CD4-positive, alpha-beta T cell treated with Interleukin-21 for 1 hour (primary cell): ENCODE results near the gene ELMO1.

Experiments used
- DNase-seq: peaks from one replicate; pipeline ENCODE4 v3.0.0-alpha.2; 2020

ELMO1 gene

GRCh38 chr7:37112218-37112617 is 336.4 kb downstream of the ELMO1 start:
- no peak for DNase-seq

- DNase-seq = no peak
Observed at GRCh38 chr7:37111459-37111858, 337.2 kb downstream of the ELMO1 start.

GRCh38 chr7:37110660-37111424 is 337.8 kb downstream of the ELMO1 start:
- no peak for DNase-seq

- no peak for DNase-seq
Observed at GRCh38 chr7:37109843-37110242, 338.8 kb downstream of the ELMO1 start.

DNA sequence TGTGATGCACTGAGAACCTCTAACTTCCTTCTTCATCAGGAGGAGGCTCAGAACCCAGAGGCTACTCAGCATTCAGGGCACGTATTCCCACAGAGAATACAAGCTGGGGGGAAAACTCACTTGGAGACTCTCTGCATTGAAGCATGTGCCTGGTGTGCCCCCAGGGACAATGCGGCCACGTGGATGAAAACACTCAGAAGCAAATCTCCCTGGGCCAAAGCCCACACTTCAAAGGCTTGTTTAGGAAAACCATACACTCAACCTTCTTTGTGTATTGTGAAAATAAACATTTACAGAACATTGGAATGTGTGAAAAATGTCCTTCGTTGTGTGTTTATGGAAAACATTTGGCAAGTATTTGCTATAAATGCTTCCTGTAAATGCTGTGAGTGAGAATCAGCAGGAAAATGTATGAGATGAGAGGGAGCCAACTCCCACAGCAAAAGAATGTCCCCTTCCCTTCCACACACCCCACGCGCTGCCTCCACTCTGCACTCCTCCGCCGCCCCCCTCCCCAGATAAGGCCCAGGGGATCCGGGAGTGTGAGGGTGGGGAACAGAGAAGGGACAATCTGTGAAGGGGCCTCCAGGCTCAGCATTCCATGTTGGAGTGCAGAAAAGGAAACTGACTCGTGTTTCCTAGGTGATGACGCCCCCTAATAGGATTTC is 339.5 kb downstream of the ELMO1 start:
- no peak for DNase-seq

- no peak for DNase-seq
Observed at GRCh38 chr7:37108615-37109014, 340.0 kb downstream of the ELMO1 start.

DNA sequence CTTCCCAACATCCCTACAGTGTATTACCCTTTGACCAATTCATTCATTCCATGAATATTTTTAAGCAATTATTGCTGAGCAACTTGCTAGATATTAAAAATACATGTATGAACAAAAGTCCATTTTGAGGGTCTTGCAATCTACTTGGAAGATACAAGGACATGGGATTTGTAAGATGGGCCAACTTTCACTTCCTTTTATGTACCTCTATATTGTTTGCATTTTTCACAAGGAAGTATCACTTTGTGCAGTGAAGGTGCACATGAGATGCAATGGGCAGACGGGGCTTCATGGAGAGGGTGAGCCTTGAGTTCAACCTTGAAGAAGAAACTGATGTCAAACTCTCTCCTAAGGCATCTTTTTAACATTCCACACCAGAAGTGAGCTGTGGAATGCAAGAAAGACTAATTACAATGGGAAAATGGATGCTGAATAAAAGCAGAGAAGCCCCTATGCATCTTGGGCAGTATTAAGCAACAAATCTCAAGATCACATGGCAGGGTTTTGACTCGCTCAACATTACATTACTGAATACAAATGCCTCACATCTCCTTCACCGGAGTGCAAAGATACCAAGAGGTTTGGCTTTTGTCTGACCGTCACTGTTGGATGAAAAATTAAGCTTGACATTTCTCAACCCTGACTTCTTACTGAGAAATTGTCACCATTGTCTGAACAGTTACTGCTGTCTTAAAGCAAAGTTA is 341.5 kb downstream of the ELMO1 start:
- no peak for DNase-seq

DNA sequence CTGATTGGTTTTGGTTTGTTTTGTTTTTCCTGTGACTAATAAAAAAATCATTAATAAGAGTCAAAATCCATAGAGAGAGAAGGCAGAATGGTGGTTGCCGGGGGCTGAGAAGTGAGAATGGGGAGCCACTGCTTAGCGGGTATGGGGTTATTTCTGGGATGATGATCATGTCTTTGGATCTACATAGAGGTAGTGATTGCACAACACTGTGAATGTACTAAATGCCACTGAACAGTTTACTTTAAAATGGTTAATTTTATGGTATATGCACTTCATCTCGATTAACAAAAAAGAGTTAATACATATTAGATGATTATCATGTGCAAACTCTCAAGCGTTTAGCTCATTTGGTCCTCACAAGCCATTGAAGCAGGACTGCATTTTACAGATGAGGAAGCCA is 342.9 kb downstream of the ELMO1 start:
- no peak for DNase-seq

DNA sequence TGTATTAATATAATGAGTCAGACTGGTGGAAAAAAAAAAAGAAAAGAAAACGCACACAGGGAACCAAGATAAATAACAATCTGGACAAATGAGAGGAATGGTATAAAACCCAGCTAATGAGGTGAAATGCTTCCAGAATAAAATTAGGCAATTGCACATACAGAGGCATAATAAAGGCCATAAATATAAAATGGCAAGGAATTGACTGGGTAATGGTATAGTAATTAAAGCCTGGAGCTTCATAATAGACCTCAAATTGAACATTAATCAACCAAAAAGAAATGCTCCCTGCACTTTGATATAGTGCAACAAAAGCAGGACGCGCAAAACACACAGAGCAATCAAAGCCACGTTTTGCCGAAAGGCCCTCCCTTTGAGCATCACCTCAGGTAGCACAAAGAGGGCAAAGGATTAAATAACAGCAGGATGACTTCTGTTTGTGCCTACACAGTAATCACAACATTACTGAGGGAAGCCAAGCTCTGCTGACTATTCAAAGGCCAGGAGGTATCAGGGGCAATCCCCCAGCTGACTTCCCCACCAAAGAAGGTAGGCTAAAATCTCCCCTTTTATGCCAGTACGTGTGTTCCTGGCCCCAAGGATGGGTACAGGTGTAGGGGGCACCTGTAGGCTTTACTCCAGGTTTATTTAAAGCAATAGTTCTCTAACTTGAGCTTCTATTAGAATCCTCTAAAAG is 343.7 kb downstream of the ELMO1 start:
- DNase-seq = no peak

DNA sequence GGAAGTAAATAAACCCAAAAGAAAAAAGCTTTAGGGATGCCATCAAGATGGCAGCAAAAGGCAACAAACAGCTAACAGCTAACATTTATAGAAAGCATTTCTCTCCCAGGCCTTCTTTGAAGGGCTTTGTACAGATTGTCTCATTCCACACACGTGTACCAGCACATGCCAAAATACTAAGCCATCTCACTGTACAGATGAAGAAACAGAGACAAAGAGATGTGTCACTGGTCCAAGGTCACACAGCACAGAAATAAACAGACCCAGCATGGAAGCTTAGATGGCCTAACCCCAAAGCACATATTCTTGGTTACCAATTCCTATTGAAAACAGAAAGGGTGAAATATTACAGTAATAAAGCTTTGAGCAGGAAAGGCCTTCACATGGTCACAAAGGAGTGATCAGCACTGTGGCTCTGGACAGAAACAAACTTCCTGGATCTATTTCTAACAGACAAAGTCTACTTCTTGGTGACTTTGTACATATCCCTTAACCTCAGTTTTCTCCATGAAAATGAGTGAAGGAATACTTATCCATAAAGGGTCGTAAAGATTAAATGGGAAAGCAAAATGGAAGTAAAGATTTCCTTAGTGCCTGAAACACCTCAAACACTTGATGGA is 346.0 kb downstream of the ELMO1 start:
- DNase-seq = no peak

DNA sequence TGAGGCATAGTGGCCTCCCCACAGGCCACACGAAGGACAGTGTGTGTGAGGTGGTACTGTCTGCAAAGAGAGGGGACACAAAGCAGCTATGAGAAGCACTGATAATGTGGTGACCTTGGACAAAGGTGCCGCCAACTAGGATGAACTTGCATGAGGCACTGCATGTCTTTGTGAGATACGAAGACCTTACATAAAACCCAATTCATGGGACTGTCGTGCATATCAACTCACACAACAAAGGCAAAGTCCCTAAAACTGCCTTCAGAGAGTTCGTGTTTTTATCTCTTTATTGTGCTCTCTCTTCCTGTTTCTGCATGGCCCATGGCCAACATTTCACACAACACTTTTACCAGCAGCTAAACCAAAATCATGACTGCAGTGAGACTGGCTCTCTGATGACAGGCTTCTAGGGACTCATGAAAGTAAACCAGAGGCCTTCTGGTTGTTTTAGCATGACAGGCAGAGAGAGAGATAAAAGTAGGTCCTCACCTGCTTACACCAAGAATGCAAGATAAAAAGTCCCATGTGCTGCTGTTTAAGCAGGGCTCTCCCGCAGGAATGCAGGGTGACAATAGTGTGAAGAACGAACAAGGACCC is 347.8 kb downstream of the ELMO1 start:
- no peak for DNase-seq

GRCh38 chr7:37098762-37099161 is 349.9 kb downstream of the ELMO1 start:
- no peak for DNase-seq

DNA sequence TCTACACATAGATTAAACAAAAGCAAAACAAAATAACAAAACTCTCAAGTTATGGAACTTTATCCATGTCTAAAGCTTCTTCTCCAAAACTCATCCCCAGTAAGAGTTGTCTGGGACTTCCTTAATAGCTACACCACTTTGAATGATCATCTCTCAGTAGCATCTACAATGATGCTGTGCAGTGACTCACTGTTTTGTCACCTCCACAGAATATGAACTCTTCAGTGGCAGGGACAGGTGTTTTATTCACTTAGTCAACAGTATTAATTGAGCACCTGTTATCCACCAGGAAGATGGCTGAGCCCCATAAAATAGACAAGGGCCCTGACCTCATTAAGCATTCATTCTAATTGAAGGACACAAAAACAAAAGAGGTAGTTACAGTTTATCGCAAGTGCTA is 350.7 kb downstream of the ELMO1 start:
- no peak for DNase-seq

DNA sequence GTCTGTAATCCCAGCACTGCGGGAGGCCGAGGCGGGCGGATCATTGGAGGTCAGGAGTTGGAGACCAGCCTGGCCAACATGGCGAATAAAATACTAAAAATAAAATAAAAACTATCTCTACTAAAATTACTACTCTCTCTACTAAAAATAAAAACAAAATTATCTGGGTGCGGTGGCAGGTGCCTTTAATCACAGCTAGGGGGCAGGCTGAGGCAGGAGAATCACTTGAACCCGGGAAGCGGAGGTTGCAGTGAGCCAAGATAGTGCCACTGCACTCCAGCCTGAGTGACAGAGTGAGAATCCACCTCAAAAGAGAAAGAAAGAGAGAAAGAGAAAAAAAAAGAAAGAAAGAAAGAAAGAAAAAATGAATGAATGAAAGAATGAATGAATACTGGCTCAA is 351.4 kb downstream of the ELMO1 start:
- DNase-seq = no peak

GRCh38 chr7:37096341-37096740 is 352.3 kb downstream of the ELMO1 start:
- DNase-seq = no peak

- no peak for DNase-seq
Observed at GRCh38 chr7:37095122-37095521, 353.5 kb downstream of the ELMO1 start.

DNA sequence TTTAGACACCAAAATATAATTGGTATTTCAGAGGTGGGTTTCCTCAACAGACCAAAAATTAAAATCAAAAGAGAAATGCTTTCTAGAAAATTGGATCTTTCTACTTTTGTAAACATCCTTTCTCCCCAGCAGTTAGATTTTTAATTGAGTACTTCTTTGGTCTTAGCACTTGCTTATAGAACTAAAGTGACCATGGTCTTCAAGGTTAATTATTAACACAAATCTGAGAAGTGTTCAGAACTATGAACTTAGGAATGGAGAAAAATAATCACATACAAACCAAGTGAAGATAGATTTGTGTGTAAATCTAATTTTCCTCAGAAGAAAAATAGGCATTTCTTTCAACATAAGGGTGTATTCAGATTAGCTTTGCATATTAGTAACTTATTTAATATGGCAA is 355.4 kb downstream of the ELMO1 start:
- DNase-seq = no peak

GRCh38 chr7:37092548-37092947 is 356.1 kb downstream of the ELMO1 start:
- DNase-seq = no peak

- no peak for DNase-seq
Observed at GRCh38 chr7:37089972-37090371, 358.7 kb downstream of the ELMO1 start.

GRCh38 chr7:37085600-37085999 is 363.1 kb downstream of the ELMO1 start:
- no peak for DNase-seq

- no peak for DNase-seq
Observed at GRCh38 chr7:37084303-37084702, 364.4 kb downstream of the ELMO1 start.

DNA sequence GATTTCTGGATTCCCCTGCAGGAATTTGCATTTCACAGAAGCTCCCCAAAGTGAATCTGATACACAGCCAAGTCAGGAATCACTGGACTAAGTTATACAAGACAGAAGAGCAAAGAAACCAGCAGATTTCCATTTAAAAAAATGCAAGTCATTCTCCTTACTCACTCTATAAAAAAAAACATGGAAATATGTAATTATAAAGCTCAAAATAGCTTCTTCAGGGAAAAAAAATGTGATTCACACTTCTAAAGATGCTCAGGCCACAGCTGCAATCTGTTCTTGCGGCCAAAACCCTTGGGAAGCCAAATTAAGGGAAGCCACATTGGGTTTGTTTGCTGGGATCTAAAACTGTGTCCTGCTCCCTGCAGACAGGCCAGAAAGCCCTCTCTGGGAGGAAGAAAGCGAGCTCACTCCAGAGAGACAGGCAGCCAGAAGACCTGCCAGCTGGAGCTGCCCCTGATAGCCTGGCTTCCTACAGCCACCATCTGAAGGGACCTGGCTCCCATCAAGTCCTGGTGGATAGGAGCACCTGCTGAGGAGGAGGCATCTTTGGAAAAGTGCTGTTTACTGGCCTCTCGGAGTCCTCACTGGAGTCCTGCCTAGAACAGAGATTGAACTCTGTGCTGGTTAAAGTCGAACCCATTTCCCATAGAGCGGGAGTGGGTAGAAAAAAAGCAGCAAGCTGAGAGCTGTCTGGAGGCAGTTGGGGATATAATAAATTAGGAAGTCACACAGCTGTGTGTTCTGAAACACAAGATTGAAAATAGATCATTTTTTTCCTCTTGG is 365.2 kb downstream of the ELMO1 start:
- no peak for DNase-seq
